HuH-7.5 (cell line): ENCODE results near the gene TMEM53.

Experiments
- DNase-seq: peaks from one replicate; pipeline ENCODE4 v3.0.0; 2011; ENCODE audit warnings: low spot score

TMEM53 gene

DNA sequence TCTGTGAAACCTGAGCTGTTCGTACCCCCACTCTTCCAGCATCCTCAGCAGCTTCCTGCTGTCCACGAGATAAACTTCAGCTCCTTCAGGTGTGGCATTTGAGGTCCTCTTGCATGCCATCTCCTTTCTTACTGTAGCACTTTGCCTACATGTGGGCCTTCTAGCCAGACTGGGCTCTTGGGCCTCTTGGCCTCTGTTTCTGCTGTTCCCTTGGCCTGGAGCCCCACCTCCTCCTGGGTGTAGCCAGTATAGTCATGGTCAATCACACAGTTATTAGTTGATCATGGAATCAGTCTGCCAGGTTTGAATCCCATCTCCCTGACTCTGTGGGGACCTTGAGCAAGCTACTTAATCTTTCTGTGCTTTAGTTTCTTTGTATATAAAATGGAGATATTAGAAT, 26.4 kb downstream of the TMEM53 start:
- no peak for DNase-seq

DNA sequence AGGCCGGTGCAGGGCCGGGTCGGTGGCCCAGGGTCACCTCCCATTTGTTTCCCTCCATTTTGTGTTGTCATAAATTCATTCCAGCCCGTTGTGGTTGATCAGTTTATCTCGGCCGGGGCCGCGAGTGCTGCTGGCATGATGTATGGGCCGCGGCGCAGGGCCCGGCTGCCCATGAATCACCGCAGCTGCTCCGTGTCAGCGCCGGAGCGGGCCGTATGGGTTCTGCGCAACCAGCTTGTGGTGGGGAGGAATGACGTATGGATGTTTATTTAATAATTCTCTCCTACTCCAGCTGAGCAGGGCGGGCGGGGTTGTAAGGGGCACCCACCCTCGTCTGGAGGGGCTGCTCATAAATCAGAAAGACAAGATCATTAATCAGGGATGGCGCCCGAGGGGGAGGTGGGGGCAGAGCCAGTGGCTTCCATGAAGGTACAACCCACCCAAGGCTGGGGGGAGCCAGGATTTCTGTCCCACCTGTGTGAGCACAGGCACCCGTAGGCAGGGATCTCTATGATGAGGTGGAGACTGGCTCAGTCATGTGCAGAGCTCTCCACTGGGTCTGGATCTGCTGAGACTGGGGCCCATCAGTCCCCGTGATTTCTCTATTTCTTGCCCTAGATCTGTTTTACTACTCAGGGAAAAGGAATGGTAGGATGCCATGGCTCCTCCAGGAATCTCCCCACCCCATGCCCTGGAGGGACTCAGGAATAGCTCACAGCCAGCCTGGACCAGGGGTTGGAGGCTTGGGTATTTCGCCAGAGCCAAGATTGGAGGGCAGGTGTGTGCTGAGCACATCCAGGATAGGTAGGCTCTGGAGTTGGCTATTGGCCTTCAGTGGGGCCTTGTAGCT, 27.8 kb downstream of the TMEM53 start:
- DNase-seq, result no peak

DNA sequence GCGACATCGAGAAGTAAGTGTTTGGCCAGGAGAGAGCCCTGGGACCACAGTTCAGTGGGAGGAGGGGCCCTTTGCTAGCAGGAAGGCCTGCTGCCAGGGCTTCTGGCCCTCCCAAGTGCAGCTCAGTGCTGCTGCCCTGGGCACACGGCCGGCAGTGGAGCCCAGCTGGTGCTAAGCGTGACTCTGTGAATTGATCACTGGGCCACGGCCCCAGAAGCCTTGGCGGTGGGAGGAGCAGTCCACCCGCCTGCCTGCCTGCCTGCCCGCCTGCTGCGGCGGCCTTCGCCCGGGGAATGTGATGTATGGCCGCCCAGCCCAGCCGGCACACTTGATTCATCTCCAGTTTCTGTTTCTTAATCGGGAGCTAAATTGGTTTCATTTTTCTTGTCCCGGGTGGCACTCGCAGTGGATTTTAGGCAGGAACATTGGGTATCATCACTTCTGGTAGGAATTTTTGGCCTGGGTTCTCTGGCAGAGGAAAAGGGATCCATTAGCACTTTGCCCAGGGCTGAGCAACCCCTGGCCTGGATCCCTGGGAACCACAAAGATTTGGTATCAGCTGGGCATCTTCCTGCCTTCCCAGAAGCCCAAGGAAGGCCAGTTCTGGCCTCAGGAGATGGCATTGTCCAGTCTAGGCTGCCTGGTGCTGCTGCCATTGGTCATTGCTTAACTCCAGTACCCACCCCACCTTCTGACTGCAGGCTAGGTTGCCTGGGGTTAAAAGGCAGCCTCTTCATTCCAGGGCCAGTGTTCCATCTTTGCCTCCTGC, 28.6 kb downstream of the TMEM53 start:
- no peak for DNase-seq

DNA sequence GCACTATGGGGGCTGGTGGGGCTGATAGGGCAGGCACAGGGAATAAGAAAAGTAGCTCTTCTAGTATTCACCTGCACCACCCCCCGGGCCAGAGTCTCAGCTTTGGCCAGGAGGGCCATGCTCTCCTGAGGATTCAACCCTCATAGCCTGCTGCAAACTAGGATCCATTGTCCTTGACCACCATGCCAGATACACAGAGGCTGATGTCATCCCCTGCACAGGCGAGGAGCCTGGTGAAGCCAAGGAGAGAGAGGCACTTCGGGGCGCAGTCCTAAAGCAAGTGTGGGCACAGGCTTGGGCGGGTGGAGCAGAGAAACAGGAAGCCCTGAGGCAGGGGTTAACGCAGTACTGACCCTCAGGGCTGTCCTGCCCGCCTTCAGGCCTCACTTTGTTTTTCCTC, 29.5 kb downstream of the TMEM53 start:
- DNase-seq, result no peak

DNA sequence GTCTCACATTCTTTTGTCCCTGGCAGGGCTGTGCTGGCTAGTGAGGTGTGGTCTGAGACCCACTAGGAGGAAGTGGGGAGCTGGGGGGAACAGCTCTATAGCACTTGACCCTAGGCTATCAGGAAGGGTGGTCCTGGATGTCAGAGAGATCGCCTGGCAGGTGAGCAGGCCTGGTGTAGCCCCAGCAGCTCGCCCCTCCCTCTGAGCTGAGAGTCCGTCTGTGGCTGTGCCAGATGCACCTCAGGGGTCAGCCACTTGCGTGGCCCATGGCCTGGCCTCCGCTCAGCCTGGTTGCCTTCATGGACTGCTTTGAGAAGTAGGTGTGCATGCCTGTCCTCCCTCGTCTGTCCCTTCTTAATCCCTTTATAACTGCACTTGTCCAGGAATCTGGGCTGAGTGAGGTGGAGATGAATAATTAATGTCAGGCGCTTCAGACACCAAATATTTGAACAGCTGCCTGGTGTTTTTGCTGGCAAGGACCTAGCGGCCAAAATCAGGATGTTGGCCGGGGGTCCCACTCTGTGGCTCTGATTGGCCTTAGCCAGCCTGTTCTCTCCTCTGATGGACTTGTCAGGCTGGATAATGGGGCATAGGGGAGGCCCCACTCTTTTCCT, 30.5 kb downstream of the TMEM53 start:
- no peak for DNase-seq

DNA sequence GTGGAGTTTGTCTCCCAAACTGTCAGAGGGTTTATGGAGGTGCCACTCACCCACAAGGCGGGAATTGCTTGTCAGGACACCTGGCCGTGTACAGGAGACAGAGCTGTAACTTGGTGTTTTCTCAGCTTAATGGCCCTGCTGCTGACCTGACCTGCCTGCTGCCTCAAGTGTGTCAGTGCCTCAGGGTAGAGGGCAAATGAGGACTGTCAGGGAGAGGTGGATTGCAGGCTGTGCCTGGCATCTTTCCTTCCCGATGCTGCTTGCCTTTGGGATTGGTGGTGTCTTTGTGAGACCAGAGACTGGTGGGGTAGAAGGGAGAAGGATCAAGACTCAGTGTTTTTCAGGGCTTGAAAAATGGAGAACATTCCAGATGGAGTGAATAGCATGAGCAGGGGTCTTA, 31.4 kb downstream of the TMEM53 start:
- DNase-seq, result no peak

DNA sequence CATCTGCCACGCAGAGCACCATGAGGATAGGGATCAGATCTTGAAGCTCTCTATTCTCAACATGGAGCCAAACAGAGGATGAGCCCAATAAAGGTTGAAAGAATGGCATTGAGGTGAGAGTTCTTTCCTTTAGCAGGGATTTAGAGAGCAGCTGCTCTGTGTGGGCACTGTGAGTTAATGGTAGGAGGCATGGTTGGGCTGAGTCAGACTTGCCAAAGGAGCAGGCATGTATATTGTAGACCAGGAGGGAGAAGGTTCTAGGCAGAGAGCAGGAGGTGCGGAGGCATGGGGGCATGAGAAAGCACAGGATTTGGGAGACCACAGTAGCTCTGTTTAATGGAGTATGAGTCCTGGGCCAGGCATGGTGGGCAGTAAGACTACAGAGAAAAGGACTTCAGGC, 32.0 kb downstream of the TMEM53 start:
- no peak for DNase-seq

DNA sequence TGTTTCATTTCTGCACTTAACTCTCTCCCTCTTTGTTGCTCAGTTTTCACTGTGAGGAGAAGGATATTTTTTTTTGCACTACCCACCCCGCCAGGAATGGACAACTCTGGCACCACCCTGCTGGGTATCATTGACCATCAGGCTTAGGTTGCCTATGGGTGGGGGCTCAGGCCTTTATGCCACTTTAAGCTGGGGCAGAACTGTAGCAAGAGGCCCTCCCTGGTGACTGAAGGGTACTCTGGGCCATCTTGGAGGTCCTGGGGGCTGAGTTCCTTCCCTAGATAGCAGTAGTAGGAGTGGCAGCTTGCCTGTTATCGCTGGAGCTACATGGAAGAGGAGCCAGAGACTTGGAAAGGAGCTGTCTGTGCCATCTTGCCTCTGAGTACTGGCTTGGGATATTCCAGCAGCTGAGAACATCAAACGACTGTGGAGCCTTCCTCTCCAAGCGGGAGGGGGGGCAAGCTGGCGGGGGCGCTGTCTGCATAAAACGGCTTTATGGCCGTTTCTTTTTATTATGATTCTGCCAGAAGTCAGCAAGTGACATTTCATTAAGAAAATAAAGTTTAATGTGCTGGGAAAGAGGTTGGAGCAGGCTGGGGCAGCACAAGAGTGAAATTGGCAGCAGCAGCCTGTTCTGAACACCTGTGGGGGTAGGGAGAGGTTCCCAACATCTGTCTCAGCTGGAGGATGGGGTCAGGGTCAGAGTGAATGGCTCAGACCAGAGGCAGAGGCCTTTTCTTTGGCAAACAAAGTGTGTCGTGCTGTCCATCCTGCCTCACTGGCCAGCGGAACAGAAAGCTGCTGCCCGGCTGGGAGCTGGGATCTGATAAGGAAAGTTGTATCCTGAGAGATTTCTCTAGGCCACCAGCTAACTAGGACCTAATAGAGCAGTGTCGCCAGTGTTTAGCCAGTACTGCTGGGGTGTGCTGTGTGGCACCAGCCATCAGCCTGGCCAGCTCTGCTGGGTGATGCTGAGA, 32.9 kb downstream of the TMEM53 start:
- no peak for DNase-seq

DNA sequence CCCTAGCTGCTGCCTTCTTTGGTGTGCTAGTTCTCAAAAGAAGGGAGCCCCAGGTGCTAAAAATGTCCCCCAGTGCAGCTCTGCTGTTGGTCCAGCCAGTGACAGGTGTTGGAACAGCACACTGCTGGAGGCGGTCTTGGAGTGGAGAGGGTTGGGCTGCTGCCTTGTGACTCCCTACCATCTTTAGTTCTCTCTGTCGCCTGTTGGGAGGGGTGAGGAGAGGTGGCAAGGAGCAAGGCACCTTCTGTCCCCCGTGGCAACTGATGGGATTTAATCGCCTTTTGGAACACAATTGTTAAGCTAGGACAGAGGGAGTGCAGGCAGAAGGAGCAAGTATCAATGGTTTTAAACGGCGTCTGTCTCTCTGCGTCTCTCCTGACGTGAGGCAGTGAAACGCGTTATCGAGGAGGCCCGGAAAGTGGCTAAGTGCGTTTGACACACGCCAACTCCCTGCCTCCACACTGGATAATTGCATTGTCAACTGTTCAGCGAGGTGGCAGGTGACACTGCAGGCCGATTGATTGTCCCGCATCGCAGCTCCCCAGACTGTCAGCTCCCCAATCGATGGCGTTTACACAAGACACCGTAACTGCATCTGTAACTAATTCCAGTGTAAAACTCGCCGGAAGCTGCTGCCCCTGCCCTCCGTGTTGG, 34.0 kb downstream of the TMEM53 start:
- no peak for DNase-seq

DNA sequence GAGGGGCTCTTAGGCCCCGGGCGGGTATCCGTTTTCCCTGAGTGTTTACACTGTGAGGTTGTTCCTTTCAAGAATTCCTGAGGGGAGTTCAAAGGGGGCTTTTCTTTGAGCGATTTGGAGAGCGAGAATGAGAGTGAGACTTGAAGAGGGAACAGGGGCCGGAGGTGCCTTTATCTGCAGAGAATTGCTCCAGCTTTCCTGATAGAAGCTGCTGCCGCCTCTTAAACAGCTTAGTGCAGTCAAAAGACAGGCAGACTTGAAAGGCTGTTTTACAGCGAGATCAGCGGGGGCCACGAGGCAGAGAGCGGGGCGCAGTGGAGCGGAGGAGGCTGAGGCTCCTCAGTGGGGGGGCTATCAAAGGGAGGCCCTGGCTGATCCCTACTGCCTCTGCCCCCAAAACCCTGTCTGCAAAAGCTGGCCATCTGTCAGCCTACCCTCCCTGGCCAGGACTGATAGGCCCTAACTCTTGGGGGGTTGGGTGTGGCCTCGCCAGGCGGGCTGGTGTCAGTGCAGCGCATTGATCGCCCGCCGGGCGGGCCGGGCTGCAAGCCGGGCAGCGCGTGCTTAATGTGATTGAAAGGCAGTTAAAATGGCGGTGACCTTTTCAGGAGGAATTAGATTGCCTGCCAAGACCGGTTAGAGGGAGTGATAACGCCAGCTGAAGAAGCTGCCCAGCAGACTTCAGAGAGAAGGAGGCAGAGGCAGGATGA, 36.4 kb downstream of the TMEM53 start:
- DNase-seq, result no peak

DNA sequence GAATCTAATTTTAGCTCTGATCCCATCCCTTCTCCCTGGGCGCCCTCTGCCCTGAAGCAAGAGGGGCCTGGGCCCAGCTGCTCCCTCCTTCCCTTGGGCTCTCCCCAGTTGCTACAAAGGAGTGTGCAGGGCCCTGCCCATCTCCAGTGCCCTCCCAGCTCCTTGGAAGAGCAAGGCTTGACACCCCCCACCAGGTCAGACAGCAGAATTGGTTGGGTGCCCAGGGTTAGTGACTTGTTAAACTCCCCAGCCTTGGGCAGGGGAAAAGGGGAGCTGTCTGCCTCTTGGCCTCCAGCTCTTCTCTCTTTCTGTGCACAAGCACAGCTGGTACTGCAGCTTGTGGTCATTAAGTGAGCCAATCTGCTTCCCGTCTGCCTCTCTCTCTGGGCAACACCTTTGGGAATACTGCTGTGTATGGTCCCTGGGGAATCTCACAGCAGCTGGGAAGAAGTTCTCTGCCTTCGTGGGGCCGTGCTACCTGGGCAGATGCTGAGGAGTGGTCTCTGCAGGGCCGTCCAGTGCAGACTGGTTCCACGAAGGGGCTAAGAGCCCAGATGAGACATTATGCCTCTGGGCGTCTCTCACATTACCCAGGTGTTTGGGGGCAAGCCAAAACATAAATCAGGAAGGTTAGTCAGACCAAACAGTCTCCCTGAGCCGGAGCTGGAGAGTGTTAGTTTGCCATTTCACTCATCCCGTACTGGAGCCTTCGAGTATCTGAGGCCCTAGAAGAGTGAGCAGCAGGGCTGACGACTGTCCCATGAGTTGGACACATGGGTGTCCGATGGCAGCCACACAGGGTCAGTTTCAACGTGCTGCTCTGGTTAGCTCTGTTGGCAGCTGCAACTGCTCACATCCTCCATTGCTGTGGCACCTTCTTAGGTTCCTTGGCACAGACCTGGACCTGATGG, 37.3 kb downstream of the TMEM53 start:
- DNase-seq, result no peak

DNA sequence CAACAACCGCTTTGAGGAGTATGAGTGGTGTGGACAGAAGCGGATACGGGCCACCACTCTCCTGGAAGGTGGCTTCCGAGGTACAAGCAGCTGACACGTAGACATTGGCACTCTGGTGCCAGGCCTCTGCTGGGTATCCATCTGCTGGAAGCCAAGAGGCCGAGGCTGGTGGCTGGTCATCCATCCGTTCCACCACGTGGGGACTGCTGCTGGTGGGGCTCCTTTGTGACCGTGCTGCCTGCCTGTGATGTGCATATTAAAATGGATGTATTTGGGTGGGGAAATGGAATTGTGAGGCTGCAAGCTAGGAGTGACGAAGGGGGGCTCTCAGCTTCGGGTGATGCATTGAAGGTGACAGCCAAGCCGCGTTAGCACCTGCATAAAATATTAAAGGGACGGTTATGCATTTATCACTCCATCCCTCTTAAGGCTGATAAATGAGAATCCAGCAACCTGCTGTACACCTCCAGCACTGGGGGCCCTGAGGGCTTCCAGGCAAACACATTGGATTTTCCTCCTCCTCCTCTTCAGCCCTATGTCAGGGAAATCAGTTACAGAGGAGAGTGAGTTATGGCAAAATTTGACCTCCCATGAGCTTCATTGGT, 38.1 kb downstream of the TMEM53 start:
- no peak for DNase-seq

DNA sequence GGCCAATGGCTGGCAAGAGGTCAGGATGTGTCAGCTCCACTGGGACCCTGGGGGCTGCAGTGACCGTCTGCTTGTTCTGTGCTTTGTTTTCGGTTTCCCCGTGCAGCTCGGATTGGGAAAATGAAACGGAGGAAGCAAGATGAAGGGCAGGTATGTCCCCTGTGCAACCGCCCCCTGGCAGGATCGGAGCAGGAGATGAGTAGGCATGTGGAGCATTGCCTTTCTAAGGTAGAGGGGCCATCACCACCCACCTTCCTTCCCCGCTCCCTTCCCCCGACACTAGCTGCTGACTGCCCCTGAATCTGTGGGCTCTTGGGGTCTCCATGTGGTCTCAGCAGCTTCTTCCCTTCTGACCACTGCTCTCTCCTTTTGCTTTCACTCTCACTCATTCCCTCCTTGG, 38.8 kb downstream of the TMEM53 start:
- DNase-seq, result no peak

DNA sequence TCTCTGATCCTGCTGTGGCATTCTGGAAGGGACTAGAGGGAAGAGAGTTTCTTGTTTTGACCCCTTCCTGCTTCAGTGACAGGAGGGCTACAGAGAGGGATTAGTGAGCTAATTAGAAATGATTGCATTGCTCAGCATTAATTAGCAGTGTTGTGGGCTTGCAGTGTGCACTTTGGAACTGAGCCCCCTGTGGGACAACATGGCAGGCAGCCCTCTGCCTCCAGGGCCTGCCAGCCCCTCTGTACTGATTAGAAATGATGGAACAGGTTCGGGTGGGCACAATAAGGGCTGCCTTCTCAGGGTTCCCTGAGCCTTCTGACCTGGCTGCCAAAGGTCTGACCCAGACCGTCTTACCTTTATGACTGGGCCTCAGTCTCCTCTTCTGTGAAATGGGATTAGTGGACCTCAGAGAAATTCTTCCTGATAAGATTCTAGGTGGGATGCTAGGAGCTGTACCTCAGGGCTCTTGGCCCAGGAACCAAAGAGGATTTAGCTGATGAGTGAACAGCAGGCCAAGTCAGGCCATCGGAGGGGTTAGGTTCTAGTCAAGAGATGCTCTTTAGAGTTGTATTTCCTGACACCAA, 39.6 kb downstream of the TMEM53 start:
- no peak for DNase-seq

DNA sequence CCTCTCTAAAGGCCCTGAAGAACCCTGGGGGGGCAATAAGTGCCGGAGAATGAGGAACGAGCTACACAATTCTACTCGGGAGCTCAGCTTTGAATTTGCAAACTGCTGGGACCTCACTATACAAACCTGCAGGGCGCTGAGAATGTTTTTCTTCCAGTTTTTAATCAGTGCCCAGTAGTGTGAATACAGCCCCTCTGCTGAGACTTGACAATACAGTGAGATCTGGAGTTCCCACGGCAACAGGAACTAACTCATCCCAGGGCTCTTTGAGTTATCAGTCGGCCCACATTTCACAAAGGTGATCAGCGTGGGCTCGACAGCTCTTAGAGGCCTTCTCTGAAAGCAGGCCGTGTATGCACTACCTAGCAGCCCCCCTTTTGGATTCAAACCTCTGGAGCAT, 41.7 kb downstream of the TMEM53 start:
- DNase-seq, result peak; percentile 45

DNA sequence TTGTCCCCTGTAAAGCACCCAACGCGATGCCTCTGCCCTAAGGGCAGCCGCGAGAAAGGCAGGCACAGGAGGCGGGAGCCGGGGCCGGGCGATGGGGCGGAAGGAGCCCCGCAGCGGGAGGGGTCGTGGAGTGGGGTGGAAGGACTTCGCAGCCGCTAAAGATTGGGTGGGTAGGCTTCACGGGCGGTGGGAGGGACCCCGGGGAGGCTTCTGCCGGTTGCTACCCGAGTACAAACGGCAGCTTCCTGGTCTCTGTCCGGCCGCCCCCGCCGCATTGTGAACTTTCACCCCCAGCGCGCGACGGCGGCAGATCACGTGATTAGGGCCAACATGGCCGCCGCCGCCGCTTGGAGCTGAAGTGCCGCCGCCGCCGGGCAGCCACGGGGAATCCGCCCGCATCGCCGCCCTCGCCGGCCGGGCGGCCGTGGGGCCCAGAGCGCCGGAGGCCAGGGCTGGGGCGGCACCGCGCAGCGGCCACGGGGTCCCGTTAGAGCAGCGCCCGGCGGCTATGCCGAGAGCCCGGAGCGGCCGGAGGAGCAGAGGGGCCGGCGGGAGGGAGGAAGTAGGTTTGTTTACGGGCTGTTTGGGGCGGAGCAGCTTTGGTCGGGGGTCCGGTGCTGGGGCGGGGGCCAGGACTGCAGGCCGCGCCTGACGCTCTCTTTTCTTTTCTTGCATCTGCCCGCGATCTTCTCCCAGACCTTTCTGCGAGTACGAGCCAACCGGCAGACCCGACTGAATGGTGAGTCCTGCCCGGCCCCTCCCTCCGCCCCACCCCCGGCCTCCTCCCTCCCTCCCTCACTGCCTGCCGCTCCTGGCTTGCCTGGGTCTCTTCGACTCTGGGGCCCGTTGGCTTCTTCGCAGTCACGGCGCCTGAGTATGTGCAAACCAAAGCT, 42.4 kb downstream of the TMEM53 start:
- DNase-seq, result peak; percentile 96

DNA sequence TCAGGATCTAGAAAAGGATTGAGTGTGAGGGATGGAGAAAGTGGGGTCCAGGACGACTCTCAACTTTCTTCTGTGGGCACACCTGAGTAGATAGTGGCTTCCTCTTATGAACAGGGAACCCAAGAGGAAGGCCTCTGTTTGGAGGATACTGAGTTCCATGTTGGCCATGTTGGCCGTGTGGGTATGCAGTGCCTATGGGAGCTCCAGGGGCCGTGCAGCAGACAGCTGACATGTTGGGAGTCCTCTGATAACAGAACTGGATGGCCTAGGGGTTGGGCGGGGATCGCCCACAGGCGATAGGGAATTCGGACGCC, 43.0 kb downstream of the TMEM53 start:
- DNase-seq, result no peak

DNA sequence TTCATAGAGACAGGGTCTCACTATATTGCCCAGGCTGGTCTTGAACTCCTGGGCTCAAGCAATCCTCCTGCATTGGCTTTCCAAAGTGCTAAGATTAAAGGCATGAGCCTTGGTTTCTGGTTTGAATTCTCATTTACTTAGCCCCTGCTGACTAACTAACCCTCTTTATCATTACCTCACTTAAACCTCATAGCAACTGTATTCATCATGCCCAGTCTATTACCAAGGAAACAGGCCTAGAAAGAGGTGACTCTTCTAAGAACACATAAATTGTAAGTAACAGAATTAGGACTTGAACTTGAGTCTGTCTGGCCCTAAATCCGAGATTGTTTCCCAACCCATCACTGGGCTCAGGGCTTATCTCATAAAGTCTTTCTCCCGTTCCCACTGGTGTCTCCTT, 44.2 kb downstream of the TMEM53 start:
- no peak for DNase-seq
